ENCODE results near the gene ZNF485.

DNA sequence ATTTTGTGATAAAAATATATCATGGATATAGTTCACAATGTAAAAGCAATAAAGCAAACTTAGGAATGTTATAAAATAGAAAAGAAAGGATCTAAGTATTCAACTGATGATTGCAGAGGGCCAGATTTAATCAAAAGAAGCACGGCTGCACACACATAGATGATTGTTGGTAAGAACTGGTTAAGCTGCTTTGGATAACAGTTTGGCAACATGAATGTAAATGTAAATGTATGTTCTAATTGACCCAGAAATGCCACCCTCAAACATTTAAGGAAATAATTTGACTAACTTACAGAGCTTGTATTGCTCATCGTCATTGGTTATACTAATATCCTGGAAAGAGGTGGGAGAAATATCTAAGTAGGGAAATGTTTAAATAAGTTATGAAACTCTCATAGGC, 13.1 kb downstream of the ZNF485 start:
- TF ChIP-seq ZNF384 (IDR thresholded peaks at IDR 0.05; ENCODE audit: borderline replicate concordance, low read depth, low read length) (no peak), JUND (IDR thresholded peaks at IDR 0.05; ENCODE audit: low read depth, low read length) (no peak), EZH2 (IDR thresholded peaks at IDR 0.05; ENCODE audit: borderline replicate concordance, control insufficient read depth, low read depth, low read length) (no peak), ZZZ3 (IDR thresholded peaks at IDR 0.05; ENCODE audit: control insufficient read depth, insufficient read length, low read depth) (no peak), TARDBP (IDR thresholded peaks at IDR 0.05; ENCODE audit: borderline replicate concordance) (no peak), POLR2A (IDR thresholded peaks at IDR 0.05; ENCODE audit: low read depth, low read length) (no peak), PML (IDR thresholded peaks at IDR 0.05; ENCODE audit: low read length) (no peak), ZNF274 (IDR thresholded peaks at IDR 0.05; ENCODE audit: insufficient read depth, insufficient read length) (no peak), POLR2AphosphoS5 (IDR thresholded peaks at IDR 0.05; ENCODE audit: low read length) (no peak), NR2C1 (IDR thresholded peaks at IDR 0.05) (no peak)
- TF ChIP-seq, protein P1, sequence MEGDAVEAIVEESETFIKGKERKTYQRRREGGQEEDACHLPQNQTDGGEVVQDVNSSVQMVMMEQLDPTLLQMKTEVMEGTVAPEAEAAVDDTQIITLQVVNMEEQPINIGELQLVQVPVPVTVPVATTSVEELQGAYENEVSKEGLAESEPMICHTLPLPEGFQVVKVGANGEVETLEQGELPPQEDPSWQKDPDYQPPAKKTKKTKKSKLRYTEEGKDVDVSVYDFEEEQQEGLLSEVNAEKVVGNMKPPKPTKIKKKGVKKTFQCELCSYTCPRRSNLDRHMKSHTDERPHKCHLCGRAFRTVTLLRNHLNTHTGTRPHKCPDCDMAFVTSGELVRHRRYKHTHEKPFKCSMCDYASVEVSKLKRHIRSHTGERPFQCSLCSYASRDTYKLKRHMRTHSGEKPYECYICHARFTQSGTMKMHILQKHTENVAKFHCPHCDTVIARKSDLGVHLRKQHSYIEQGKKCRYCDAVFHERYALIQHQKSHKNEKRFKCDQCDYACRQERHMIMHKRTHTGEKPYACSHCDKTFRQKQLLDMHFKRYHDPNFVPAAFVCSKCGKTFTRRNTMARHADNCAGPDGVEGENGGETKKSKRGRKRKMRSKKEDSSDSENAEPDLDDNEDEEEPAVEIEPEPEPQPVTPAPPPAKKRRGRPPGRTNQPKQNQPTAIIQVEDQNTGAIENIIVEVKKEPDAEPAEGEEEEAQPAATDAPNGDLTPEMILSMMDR (IDR thresholded peaks at IDR 0.05 in 2 of 3, conservative IDR thresholded peaks at IDR 0.05 in 1 of 3; ENCODE audit: control insufficient read depth in 2 of 3, extremely low read depth in 1 of 3, insufficient read depth in 1 of 3, low read depth in 3 of 3, low read length in 3 of 3): no peak
